Measurements from ENCODE around the gene CALCOCO2.

GRCh38 chr17:48819466-48819865 lies 11.4 kb upstream of the CALCOCO2 start:
- TF ChIP-seq CTCF (IDR thresholded peaks at IDR 0.05; ENCODE audit: poor library complexity, severe bottlenecking) (no peak), TAF1 (IDR thresholded peaks at IDR 0.05; ENCODE audit: low read depth) (no peak), EP300 (conservative IDR thresholded peaks at IDR 0.05; ENCODE audit: poor library complexity, severe bottlenecking) (no peak)
- TF ChIP-seq, protein P1, sequence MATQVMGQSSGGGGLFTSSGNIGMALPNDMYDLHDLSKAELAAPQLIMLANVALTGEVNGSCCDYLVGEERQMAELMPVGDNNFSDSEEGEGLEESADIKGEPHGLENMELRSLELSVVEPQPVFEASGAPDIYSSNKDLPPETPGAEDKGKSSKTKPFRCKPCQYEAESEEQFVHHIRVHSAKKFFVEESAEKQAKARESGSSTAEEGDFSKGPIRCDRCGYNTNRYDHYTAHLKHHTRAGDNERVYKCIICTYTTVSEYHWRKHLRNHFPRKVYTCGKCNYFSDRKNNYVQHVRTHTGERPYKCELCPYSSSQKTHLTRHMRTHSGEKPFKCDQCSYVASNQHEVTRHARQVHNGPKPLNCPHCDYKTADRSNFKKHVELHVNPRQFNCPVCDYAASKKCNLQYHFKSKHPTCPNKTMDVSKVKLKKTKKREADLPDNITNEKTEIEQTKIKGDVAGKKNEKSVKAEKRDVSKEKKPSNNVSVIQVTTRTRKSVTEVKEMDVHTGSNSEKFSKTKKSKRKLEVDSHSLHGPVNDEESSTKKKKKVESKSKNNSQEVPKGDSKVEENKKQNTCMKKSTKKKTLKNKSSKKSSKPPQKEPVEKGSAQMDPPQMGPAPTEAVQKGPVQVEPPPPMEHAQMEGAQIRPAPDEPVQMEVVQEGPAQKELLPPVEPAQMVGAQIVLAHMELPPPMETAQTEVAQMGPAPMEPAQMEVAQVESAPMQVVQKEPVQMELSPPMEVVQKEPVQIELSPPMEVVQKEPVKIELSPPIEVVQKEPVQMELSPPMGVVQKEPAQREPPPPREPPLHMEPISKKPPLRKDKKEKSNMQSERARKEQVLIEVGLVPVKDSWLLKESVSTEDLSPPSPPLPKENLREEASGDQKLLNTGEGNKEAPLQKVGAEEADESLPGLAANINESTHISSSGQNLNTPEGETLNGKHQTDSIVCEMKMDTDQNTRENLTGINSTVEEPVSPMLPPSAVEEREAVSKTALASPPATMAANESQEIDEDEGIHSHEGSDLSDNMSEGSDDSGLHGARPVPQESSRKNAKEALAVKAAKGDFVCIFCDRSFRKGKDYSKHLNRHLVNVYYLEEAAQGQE (IDR thresholded peaks at IDR 0.05; ENCODE audit: borderline replicate concordance), result no peak

Measured in neural cell (in vitro differentiated cells).